Thyroid gland (tissue), 4 donors: Measurements from ENCODE around the gene LRRC7. TPM values are rescaled to one million over a fixed set of nuclear protein-coding genes. Genes with fewer than 3 reads are reported as not detected.

Experiments
- DNase-seq, 2 donors: peaks; one replicate each; pipeline ENCODE4 v3.0.0-alpha.2; 2019
- H3K27ac ChIP-seq, 3 donors: fragments of 200-600 bp; sonication (generic); 1 replicate in 2 of 3; 2 replicates in 1 of 3; pipeline ENCODE4 v1.5.1; 2016 to 2019; ENCODE audit warnings: mild to moderate bottlenecking in 1 of 3, moderate library complexity in 1 of 3
- H3K27me3 ChIP-seq: fragments of 200-600 bp; sonication (generic); one replicate; pipeline ENCODE4 v1.5.1; 2019
- H3K36me3 ChIP-seq, 2 donors: fragments of 200-600 bp; sonication (generic); one replicate each; pipeline ENCODE4 v1.5.1; 2016 to 2019
- H3K4me1 ChIP-seq, 2 donors: fragments of 200-600 bp; sonication (generic); one replicate each; pipeline ENCODE4 v1.5.1; 2017 to 2019
- H3K4me3 ChIP-seq, 3 donors: fragments of 200-600 bp; sonication (generic); replicated peaks in 1 of 3; 1 replicate in 2 of 3; 2 replicates in 1 of 3; pipeline ENCODE4 v1.5.1; 2016; ENCODE audit warnings: mild to moderate bottlenecking in 1 of 3
- H3K9me3 ChIP-seq: fragments of 200-600 bp; sonication (generic); one replicate; pipeline ENCODE4 v1.5.1; 2017
- POLR2A ChIP-seq, 2 donors: fragments of 450-650 bp; IDR thresholded peaks; one replicate each; pipeline ENCODE4 v1.6.1; 2017; ENCODE audit warnings: antibody characterized with exemption in 2 of 2, mild to moderate bottlenecking in 2 of 2, moderate library complexity in 1 of 2
- WGBS, 2 donors: methylation state at CpG; one replicate each; pipeline ENCODE4 v1.1.5; 2017; 5-methylcytosine and 5-hydroxymethylcytosine counted together
- intact Hi-C: fragments of 100-400 bp; cut with DNase I; formaldehyde crosslinking; loops from one replicate; pipeline ENCODE4 v1.15.1; 2023
- total RNA-seq, 4 donors: library from RNA; depleted of rRNA; stranded (reverse); fragments of >200 nt; gene quantifications; one replicate each; pipeline ENCODE4 v1.2.3, GENCODE V29; 2016
- TF ChIP-seq, protein P1 (sequence below), 6 experiments: fragments of 200-600 bp in 3 of 6; fragments of 450-650 bp in 3 of 6; sonication (generic) in 3 of 6; IDR thresholded peaks; one replicate each; pipeline ENCODE4 v1.5.1; 2016 to 2019; ENCODE audit warnings: antibody characterized with exemption in 6 of 6, mild to moderate bottlenecking in 2 of 6, inconsistent platforms in 1 of 6, moderate library complexity in 1 of 6

The LRRC7 gene
- total RNA-seq, 4 donors from 2014 or later, result 7.9 to 31.7 (median 18.7) TPM

DNA sequence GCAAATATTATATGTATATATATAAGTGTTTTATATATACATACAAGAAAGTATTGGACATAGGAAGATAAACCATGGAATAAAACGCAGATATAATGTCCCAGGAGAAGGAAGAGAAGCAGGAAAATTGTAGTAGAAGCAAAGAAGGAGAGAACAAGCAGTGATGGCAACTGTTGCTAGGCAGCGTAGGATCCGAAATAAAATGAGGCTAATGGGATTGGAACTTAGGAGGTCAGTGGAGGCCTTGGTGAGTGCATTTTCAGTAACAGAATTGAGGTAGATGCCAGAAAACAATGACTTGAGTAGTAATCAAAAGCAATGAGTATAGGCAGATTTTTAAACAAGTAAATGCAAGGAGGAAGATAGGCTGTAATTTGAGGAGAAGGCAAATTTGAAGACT is 265.8 kb downstream of the LRRC7 start:
- Histone ChIP-seq H3K4me3 (no peak overlapping the region), H3K9me3 (no peaks in the 10 kb centered on the region), H3K4me1 (no peaks in the 10 kb centered on the region), H3K27me3 (no peaks in the 10 kb centered on the region), H3K36me3 (no peaks in the 10 kb centered on the region), H3K27ac (no peak overlapping the region)
- intact Hi-C loops, result no loop called here
- TF ChIP-seq POLR2A (IDR thresholded peaks at IDR 0.05), result no peak
- TF ChIP-seq, protein P1, sequence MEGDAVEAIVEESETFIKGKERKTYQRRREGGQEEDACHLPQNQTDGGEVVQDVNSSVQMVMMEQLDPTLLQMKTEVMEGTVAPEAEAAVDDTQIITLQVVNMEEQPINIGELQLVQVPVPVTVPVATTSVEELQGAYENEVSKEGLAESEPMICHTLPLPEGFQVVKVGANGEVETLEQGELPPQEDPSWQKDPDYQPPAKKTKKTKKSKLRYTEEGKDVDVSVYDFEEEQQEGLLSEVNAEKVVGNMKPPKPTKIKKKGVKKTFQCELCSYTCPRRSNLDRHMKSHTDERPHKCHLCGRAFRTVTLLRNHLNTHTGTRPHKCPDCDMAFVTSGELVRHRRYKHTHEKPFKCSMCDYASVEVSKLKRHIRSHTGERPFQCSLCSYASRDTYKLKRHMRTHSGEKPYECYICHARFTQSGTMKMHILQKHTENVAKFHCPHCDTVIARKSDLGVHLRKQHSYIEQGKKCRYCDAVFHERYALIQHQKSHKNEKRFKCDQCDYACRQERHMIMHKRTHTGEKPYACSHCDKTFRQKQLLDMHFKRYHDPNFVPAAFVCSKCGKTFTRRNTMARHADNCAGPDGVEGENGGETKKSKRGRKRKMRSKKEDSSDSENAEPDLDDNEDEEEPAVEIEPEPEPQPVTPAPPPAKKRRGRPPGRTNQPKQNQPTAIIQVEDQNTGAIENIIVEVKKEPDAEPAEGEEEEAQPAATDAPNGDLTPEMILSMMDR (IDR thresholded peaks at IDR 0.05), result no peak
- 80 to 81% methylated on average over 3 of the region's 3 CpGs for WGBS, 2 donors
- DNase-seq, result no peak

GRCh38 chr1:69834336-69834735 is 266.6 kb downstream of the LRRC7 start:
- no peaks in the 10 kb centered on the region for H3K36me3 ChIP-seq
- H3K27me3 ChIP-seq, result no peaks in the 10 kb centered on the region
- TF ChIP-seq, protein P1 (IDR thresholded peaks at IDR 0.05), result no peak
- no peak for TF ChIP-seq POLR2A (IDR thresholded peaks at IDR 0.05)

DNA sequence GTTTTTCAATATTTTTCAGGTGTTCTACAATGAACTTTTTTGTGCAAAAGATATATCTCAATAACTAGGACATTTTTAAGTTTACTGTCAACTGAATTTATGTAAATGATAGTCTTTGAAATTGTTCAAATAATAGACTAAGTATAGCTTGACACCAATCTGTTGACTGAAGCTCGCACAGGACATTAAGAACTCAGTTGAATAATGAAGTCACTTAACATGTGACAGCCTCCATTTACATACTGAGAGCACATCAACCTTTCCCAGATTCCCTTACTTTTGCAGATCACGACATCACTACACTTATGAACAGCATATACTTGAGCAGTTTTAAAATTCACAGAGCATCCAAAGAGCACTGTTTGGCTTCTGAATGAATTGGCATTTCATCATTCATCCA is 268.2 kb downstream of the LRRC7 start:
- intact Hi-C loops, result no loop called here
- WGBS, 2 donors, result 76 to 77% methylated on average over 2 of the region's 2 CpGs

More at GRCh38 chr1:69834336-69834735, 266.6 kb downstream of the LRRC7 start:
- intact Hi-C loops, result no loop called here
- Histone ChIP-seq H3K4me3 (no peak overlapping the region), H3K9me3 (no peaks in the 10 kb centered on the region), H3K4me1 (no peaks in the 10 kb centered on the region), H3K27ac (no peak overlapping the region)
- DNase-seq, result no peak
- WGBS, 2 donors, result 83 to 86% methylated on average over 2 of the region's 2 CpGs

GRCh38 chr1:69836971-69837636 is 269.4 kb downstream of the LRRC7 start:
- DNase-seq, result no peak
- Histone ChIP-seq H3K27ac (no peak overlapping the region), H3K27me3 (no peaks in the 10 kb centered on the region), H3K4me3 (no peak overlapping the region), H3K4me1 (no peaks in the 10 kb centered on the region), H3K9me3 (no peaks in the 10 kb centered on the region), H3K36me3 (no peaks in the 10 kb centered on the region)
- intact Hi-C loops, result no loop called here
- WGBS, 2 donors, result 92 to 94% methylated on average over 1 of the region's 1 CpG
- TF ChIP-seq, protein P1 (IDR thresholded peaks at IDR 0.05), result no peak
- no peak for TF ChIP-seq POLR2A (IDR thresholded peaks at IDR 0.05)

More for the DNA sequence above, 268.2 kb downstream of the LRRC7 start:
- no peaks in the 10 kb centered on the region for H3K4me1 ChIP-seq
- no peaks in the 10 kb centered on the region for H3K36me3 ChIP-seq
- no peak overlapping the region for H3K27ac ChIP-seq
- no peaks in the 10 kb centered on the region for H3K9me3 ChIP-seq
- TF ChIP-seq, protein P1 (IDR thresholded peaks at IDR 0.05), result no peak
- TF ChIP-seq POLR2A (IDR thresholded peaks at IDR 0.05), result no peak
- no peak overlapping the region for H3K4me3 ChIP-seq
- no peaks in the 10 kb centered on the region for H3K27me3 ChIP-seq
- DNase-seq, result no peak

DNA sequence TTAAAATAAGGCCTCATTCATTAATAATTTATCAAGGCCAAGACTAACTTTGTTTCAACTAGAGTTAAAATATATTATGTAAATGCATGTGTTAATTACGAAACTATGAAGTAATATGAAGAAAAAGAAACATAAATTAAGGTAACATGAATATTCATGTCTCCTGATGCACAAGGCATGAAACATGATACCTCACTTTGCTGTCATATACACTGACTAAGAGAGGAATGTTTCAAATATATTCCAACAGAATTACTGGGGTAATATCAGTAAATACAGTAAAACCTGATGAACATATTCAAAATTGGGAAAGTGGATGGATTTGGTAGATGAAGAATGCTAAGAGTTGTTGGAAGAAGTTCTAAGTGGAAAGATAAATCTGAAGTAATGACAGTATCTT is 274.6 kb downstream of the LRRC7 start:
- no peaks in the 10 kb centered on the region for H3K27me3 ChIP-seq
- DNase-seq, result no peak
- H3K4me1 ChIP-seq, result no peaks in the 10 kb centered on the region
- no peak for TF ChIP-seq POLR2A (IDR thresholded peaks at IDR 0.05)
- TF ChIP-seq, protein P1 (IDR thresholded peaks at IDR 0.05), result no peak
- WGBS, 2 donors, result 86% methylated on average over 1 of the region's 1 CpG
- no peaks in the 10 kb centered on the region for H3K36me3 ChIP-seq
- intact Hi-C loops, result no loop called here
- no peaks in the 10 kb centered on the region for H3K9me3 ChIP-seq
- H3K4me3 ChIP-seq, result no peak overlapping the region
- H3K27ac ChIP-seq, result no peak overlapping the region
